GM10266 (cell line): Measurements from ENCODE around the gene MDGA2.

Experiments used
- DNase-seq: peaks from one replicate; pipeline ENCODE4 v3.0.0; 2012; ENCODE audit errors: extremely low spot score
- TF ChIP-seq, protein P1 (sequence below): IDR thresholded peaks from 2 replicates; pipeline ENCODE4 v1.5.1; 2012; ENCODE audit warnings: mild to moderate bottlenecking, low read depth; ENCODE audit not compliant: control insufficient read depth, insufficient read depth; ENCODE audit errors: missing control alignments

MDGA2 gene

DNA sequence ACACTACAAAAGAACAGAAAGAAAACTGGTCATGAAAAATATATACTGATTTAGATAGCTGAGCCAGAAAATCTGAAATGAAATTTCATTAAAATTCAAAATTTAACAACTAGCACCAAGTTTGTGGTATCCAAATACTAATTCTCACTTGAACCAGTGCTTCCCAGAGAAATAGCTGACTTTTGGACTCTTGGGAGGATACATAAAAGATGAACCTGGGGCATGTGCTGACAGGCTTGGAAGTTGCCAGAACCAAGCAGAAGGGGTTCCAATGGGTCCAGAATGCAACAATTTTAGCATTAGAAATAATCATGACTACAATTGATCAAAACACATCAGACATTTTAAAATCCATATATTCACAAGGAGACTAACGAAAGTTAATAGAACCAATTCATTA is 175.0 kb downstream of the MDGA2 start:
- TF ChIP-seq, protein P1, sequence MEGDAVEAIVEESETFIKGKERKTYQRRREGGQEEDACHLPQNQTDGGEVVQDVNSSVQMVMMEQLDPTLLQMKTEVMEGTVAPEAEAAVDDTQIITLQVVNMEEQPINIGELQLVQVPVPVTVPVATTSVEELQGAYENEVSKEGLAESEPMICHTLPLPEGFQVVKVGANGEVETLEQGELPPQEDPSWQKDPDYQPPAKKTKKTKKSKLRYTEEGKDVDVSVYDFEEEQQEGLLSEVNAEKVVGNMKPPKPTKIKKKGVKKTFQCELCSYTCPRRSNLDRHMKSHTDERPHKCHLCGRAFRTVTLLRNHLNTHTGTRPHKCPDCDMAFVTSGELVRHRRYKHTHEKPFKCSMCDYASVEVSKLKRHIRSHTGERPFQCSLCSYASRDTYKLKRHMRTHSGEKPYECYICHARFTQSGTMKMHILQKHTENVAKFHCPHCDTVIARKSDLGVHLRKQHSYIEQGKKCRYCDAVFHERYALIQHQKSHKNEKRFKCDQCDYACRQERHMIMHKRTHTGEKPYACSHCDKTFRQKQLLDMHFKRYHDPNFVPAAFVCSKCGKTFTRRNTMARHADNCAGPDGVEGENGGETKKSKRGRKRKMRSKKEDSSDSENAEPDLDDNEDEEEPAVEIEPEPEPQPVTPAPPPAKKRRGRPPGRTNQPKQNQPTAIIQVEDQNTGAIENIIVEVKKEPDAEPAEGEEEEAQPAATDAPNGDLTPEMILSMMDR, result no peak
- DNase-seq, result no peak

DNA sequence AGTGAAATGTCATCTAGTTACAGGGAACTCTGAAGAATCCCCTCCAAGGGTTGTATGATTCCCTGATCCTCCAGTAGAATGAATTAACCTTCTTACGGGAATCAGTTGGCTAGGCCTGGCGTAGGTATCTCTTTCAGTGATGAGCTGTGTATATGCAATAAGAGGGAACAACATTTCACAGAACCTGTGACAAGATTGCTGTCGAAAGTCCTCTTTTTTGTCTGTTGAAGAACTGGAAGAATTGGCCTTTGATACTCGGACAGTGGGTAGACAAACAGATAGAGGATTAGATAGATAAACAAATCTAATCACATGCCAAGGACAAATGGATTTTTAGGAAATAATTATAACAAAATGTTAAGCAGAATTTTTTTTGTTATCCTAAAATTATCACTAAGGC is 184.6 kb downstream of the MDGA2 start:
- no peak for DNase-seq
- TF ChIP-seq, protein P1, result no peak

DNA sequence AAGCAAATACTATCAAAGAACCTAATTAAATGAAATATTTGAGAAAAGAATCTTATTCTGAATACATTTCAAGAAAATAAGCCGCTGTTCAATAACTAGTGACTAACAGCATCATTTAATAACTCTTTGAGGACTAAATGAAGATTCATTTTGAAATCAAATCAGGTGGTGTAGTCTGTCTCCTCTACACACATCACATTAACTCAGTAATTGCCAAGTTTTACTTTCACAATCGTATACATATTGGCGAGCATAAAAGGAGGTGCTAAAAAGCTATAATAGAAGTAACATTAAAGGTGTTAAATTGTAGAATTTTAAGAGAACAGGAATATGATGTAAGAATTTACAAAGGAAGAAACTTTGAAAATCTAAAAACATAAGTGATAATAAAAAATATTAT is 185.1 kb downstream of the MDGA2 start:
- TF ChIP-seq, protein P1, result no peak

DNA sequence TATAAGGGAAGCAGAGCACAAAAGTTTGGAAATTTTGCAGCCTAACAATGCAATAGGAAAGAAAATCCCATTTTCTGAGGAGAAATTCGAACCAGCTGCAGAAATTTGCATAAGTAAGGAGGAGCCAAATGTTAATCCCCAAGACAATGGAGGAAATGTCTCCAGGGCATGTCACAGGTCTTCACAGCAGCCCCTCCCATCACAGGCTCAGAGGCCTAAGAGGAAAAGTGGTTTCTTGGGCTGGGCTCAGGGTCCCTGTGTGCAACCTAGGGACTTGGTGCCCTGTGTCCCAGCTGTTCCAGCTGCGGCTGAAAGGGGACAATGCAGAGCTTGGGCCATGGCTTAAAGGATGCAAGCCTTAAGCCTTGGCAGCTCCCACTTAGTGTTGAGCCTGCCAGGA is 190.0 kb downstream of the MDGA2 start:
- no peak for DNase-seq
- TF ChIP-seq, protein P1, result no peak

More for the DNA sequence above, 185.1 kb downstream of the MDGA2 start:
- DNase-seq, result no peak

DNA sequence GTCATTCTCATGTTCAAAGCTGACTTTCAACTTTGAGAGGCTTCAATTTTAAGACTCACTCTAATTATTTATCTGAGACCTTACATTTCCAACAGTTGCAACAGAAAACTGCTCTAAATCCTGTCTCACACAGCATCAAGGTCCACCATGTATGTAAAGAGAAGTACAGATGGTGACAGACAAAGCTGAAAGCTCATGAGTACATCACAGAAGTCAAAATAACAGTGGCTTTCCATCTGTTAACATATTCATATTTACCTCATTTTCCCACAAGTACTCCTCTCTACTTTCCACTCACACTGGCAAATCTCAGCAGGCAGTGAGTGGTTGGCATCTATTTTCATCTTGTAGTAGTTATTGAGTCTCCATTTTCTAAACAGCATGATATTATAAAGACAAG is 192.0 kb downstream of the MDGA2 start:
- DNase-seq, result no peak
- TF ChIP-seq, protein P1, result no peak

DNA sequence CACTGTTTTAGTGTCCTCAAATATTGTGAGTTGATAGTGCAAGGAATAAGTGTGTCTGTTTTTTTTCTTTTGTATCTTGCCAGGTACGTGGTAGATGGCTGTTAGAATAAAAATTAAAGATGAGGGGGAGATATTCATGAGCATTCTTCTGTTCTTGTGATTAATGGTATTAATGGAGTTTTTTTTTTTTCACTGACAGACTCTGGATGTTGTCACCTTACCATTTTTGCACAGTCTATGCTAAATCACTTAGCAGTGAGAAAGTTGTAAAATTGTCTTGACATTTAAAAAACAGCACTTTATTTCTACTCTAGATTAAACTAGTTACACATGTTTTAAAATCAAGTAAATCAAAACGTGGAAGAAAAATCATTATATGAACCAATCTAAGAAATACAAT is 204.3 kb downstream of the MDGA2 start:
- no peak for DNase-seq
- TF ChIP-seq, protein P1, result no peak

DNA sequence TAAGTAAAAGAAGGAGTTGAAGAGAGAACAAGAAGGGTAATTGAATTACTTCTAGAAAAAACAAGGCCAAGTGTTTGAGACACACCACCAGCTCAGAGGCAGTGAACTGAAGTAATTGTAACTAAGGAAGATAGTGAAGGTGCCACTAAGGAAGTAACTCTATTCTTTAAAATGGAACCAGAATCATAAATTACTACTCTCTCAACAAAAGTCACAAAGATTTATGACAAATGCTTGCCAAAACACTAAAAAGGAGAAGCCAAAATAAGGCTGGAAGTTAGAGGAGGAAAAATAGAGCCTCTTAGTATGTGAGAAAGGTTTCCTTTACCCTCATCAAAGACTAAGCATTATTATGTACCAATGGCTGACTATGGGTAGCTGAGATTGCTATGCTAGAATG is 208.5 kb downstream of the MDGA2 start:
- TF ChIP-seq, protein P1, result no peak
- DNase-seq, result no peak
